Neural cell (in vitro differentiated cells): ENCODE results near the gene IL22RA2.
"Not testable (repeated sequence)": the region's sequence is repeated elsewhere in the genome, so short reads cannot be mapped to it uniquely, and the experiment has no call there.

Experiments used
- EZH2 ChIP-seq: fragments of 200-600, 300-800 bp; shearing (Covaris generic), sonication (generic); IDR thresholded peaks from 2 replicates; pipeline ENCODE4 v1.6.1; 2014; ENCODE audit warnings: antibody characterized with exemption, low read length, borderline replicate concordance, mild to moderate bottlenecking; ENCODE audit not compliant: insufficient read depth, poor library complexity, severe bottlenecking
- TF ChIP-seq, protein P1 (sequence below): fragments of 450-650 bp; IDR thresholded peaks from 2 replicates; pipeline ENCODE4 v1.5.1; 2014; ENCODE audit warnings: antibody characterized with exemption, mild to moderate bottlenecking, moderate library complexity; ENCODE audit not compliant: poor library complexity, severe bottlenecking
- TF ChIP-seq, protein P2 (sequence below): IDR thresholded peaks from 2 replicates; pipeline ENCODE4 v1.6.1; 2012; ENCODE audit warnings: borderline replicate concordance

DNA sequence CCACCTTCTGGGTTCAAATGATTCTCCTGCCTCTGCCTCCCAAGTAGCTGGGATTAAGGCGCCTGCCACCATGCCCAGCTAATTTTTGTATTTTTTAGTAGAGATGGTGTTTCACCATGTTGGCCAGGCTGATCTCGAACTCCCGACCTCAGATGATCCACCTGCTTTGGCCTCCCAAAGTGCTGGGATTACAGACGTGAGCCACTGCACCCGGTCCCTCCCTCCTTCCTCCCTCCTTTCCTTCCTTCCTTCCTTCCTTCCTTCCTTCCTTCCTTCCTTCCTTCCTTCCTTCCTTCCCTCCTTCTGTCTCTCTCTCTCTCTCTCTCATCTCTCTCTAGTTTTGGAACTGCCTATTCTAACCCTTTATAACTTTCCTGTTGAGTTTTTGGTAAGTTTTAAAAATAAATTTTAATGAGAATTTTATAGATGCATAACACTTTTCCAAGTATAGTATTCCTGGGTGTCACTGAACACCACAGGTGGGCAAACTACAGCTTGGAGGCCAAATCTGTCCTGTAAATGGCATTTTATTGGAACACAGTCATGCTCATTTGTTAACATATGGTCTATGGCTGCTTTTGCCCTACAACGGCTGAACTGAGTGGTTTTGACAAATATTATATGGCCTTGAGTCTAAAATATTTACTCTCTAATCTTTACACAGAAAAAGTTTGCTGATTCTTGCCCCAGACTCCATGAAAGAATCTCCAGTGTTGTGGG lies 66.2 kb downstream of the IL22RA2 start:
- TF ChIP-seq, protein P1, sequence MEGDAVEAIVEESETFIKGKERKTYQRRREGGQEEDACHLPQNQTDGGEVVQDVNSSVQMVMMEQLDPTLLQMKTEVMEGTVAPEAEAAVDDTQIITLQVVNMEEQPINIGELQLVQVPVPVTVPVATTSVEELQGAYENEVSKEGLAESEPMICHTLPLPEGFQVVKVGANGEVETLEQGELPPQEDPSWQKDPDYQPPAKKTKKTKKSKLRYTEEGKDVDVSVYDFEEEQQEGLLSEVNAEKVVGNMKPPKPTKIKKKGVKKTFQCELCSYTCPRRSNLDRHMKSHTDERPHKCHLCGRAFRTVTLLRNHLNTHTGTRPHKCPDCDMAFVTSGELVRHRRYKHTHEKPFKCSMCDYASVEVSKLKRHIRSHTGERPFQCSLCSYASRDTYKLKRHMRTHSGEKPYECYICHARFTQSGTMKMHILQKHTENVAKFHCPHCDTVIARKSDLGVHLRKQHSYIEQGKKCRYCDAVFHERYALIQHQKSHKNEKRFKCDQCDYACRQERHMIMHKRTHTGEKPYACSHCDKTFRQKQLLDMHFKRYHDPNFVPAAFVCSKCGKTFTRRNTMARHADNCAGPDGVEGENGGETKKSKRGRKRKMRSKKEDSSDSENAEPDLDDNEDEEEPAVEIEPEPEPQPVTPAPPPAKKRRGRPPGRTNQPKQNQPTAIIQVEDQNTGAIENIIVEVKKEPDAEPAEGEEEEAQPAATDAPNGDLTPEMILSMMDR: not testable (repeated sequence)
- TF ChIP-seq EZH2: not testable (repeated sequence)
- TF ChIP-seq, protein P2, sequence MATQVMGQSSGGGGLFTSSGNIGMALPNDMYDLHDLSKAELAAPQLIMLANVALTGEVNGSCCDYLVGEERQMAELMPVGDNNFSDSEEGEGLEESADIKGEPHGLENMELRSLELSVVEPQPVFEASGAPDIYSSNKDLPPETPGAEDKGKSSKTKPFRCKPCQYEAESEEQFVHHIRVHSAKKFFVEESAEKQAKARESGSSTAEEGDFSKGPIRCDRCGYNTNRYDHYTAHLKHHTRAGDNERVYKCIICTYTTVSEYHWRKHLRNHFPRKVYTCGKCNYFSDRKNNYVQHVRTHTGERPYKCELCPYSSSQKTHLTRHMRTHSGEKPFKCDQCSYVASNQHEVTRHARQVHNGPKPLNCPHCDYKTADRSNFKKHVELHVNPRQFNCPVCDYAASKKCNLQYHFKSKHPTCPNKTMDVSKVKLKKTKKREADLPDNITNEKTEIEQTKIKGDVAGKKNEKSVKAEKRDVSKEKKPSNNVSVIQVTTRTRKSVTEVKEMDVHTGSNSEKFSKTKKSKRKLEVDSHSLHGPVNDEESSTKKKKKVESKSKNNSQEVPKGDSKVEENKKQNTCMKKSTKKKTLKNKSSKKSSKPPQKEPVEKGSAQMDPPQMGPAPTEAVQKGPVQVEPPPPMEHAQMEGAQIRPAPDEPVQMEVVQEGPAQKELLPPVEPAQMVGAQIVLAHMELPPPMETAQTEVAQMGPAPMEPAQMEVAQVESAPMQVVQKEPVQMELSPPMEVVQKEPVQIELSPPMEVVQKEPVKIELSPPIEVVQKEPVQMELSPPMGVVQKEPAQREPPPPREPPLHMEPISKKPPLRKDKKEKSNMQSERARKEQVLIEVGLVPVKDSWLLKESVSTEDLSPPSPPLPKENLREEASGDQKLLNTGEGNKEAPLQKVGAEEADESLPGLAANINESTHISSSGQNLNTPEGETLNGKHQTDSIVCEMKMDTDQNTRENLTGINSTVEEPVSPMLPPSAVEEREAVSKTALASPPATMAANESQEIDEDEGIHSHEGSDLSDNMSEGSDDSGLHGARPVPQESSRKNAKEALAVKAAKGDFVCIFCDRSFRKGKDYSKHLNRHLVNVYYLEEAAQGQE: not testable (repeated sequence)
